PC-3 (cell line): ENCODE measurements around the gene PODXL2. TPM values are rescaled to one million over a fixed set of nuclear protein-coding genes. Genes with fewer than 3 reads are reported as not detected.

Experiments used
- ATAC-seq: fragments of 200-7000 bp; cut with Tn5 transposase; 2 replicates; pipeline ENCODE4 v1.9.1; 2020; ENCODE audit warnings: mild to moderate bottlenecking, moderate library complexity
- BruUV-seq: library from RNA; stranded (reverse); fragments of 400-500 nt; replicated peaks from 2 replicates; lab custom pipeline; 2021; lab: Mats Ljungman, UMichigan
- CTCF ChIA-PET: fragments of 300-600 bp; sonication (Branson Sonifier 250); formaldehyde crosslinking; loops from one replicate; lab custom pipeline; 2022; ENCODE audit warnings: antibody characterized with exemption; lab: Charles Lee
- POLR2A ChIA-PET: fragments of 300-600 bp; sonication (Branson Sonifier 250); formaldehyde crosslinking; loops from one replicate; lab custom pipeline; 2022; ENCODE audit warnings: antibody characterized with exemption; ENCODE audit not compliant: unreplicated experiment; lab: Charles Lee
- DNase-seq: peaks from one replicate; pipeline ENCODE4 v3.0.0-alpha.2; 2015
- H2AFZ ChIP-seq: fragments of 300-600 bp; sonication (generic); 2 replicates; pipeline ENCODE4 v1.6.0; 2016; ENCODE audit warnings: antibody characterized with exemption, low read length
- H3F3A ChIP-seq: fragments of 300-600 bp; sonication (generic); one replicate; pipeline ENCODE4 v1.6.0; 2017; ENCODE audit warnings: antibody characterized with exemption, low read length, control low read depth, mild to moderate bottlenecking; ENCODE audit not compliant: unreplicated experiment
- H3K27ac ChIP-seq: fragments of 300-600 bp; sonication (generic); 2 replicates; pipeline ENCODE4 v1.5.1; 2016; ENCODE audit warnings: mild to moderate bottlenecking, low read length
- H3K27me3 ChIP-seq: fragments of 300-600 bp; sonication (generic); 2 replicates; pipeline ENCODE4 v1.6.1; 2016; ENCODE audit warnings: low read length, mixed read lengths
- H3K36me3 ChIP-seq: fragments of 300-600 bp; sonication (generic); 2 replicates; pipeline ENCODE4 v1.6.1; 2016; ENCODE audit warnings: low read depth, mixed run types, low read length, mixed read lengths
- H3K4me1 ChIP-seq: fragments of 300-600 bp; sonication (generic); 2 replicates; pipeline ENCODE4 v1.5.1; 2016; ENCODE audit warnings: low read length; ENCODE audit not compliant: insufficient read depth
- H3K4me2 ChIP-seq: fragments of 300-600 bp; sonication (generic); 2 replicates; pipeline ENCODE4 v1.6.0; 2016; ENCODE audit warnings: low read length
- H3K4me3 ChIP-seq: fragments of 300-600 bp; sonication (generic); 2 replicates; pipeline ENCODE4 v1.5.1; 2016; ENCODE audit warnings: mild to moderate bottlenecking, low read length, mixed read lengths
- H3K79me2 ChIP-seq: fragments of 300-600 bp; sonication (generic); 2 replicates; pipeline ENCODE4 v1.6.1; 2017; ENCODE audit warnings: low read length, mixed read lengths
- H3K9ac ChIP-seq: fragments of 300-600 bp; sonication (generic); 2 replicates; pipeline ENCODE4 v1.6.0; 2016; ENCODE audit warnings: mild to moderate bottlenecking, low read length
- H3K9me2 ChIP-seq: fragments of 300-600 bp; sonication (generic); replicated peaks from 2 replicates; pipeline ENCODE4 v1.6.1; 2016; ENCODE audit warnings: mixed run types, low read length, mixed read lengths
- H3K9me3 ChIP-seq: fragments of 300-600 bp; sonication (generic); 2 replicates; pipeline ENCODE4 v1.6.1; 2016; ENCODE audit warnings: low read length, mixed read lengths
- H4K20me1 ChIP-seq: fragments of 300-600 bp; sonication (generic); 2 replicates; pipeline ENCODE4 v1.6.1; 2016; ENCODE audit warnings: low read length, mixed read lengths
- CTCF ChIP-seq: fragments of 300-600 bp; sonication (generic); conservative IDR thresholded peaks from 2 replicates; pipeline ENCODE4 v1.5.1; 2017; ENCODE audit warnings: antibody characterized with exemption, low read depth, mild to moderate bottlenecking, low read length
- EZH2 ChIP-seq: fragments of 300-600 bp; sonication (generic); IDR thresholded peaks from one replicate; pipeline ENCODE4 v1.6.1; 2017; ENCODE audit warnings: antibody characterized with exemption, mild to moderate bottlenecking, low read length; ENCODE audit not compliant: unreplicated experiment
- EZH2phosphoT487 ChIP-seq: fragments of 300-600 bp; sonication (generic); IDR thresholded peaks from 2 replicates; pipeline ENCODE4 v1.6.1; 2018; ENCODE audit warnings: mild to moderate bottlenecking, antibody characterized with exemption, low read length, borderline replicate concordance
- intact Hi-C: fragments of 100-400 bp; cut with micrococcal nuclease; formaldehyde crosslinking; loops from 2 replicates; pipeline ENCODE4 v1.9.0; 2023
- total RNA-seq: library from RNA; depleted of rRNA; stranded (reverse); fragments of >200 nt; gene quantifications from 2 replicates; pipeline ENCODE4 v1.2.3, GENCODE V29; 2014

PODXL2 gene
- total RNA-seq, 1 experiment from 2014 or later: 32.4 TPM

GRCh38 chr3:127706312-127706711, 77.3 kb downstream of the PODXL2 start:
- Histone ChIP-seq H3K9me2 (no peaks in the 10 kb centered on the region), H3K4me2 (no peak overlapping the region), H3K9ac (no peak overlapping the region), H3K4me3 (no peak overlapping the region), H3K4me1 (peaks cover 17% of the 10 kb centered on the region), H3K27me3 (no peaks in the 10 kb centered on the region), H4K20me1 (no peaks in the 10 kb centered on the region), H3K79me2 (no peaks in the 10 kb centered on the region), H3K36me3 (no peaks in the 10 kb centered on the region), H3F3A (no peaks in the 10 kb centered on the region), H2AFZ (no peak overlapping the region), H3K27ac (no peak overlapping the region), H3K9me3 (no peaks in the 10 kb centered on the region)
- BruUV-seq: no TSS peak
- ChIA-PET POLR2A (no interaction called here), CTCF (no interaction called here)
- ATAC-seq (no peak), DNase-seq (no peak)
- intact Hi-C loops: no loop called here
- TF ChIP-seq CTCF (no peak), EZH2phosphoT487 (no peak), EZH2 (no peak)

GRCh38 chr3:127706785-127707351, 77.9 kb downstream of the PODXL2 start:
- Histone ChIP-seq H2AFZ (no peak overlapping the region), H3K9ac (no peak overlapping the region), H3K36me3 (no peaks in the 10 kb centered on the region), H3K27ac (no peak overlapping the region), H3K4me2 (no peak overlapping the region), H3K9me2 (no peaks in the 10 kb centered on the region), H3K4me1 (peaks cover 19% of the 10 kb centered on the region), H3K9me3 (no peaks in the 10 kb centered on the region), H3K4me3 (no peak overlapping the region), H3K79me2 (no peaks in the 10 kb centered on the region), H3K27me3 (no peaks in the 10 kb centered on the region), H3F3A (no peaks in the 10 kb centered on the region), H4K20me1 (no peaks in the 10 kb centered on the region)
- CTCF ChIA-PET: no interaction called here
- ATAC-seq (no peak), DNase-seq (no peak)
- intact Hi-C loops: no loop called here
- no TSS peak for BruUV-seq
- POLR2A ChIA-PET: no interaction called here
- TF ChIP-seq EZH2phosphoT487 (no peak), CTCF (no peak), EZH2 (no peak)

- no TSS peak for BruUV-seq
- intact Hi-C loops: no loop called here
- Histone ChIP-seq H3K4me2 (no peak overlapping the region), H3K27me3 (no peaks in the 10 kb centered on the region), H3K4me3 (no peak overlapping the region), H3K79me2 (no peaks in the 10 kb centered on the region), H3K9me2 (no peaks in the 10 kb centered on the region), H3K36me3 (no peaks in the 10 kb centered on the region), H4K20me1 (no peaks in the 10 kb centered on the region), H3K9ac (no peak overlapping the region), H3F3A (no peaks in the 10 kb centered on the region), H3K27ac (no peak overlapping the region), H3K4me1 (peaks cover 19% of the 10 kb centered on the region), H2AFZ (no peak overlapping the region), H3K9me3 (no peaks in the 10 kb centered on the region)
- ATAC-seq: no peak
- ChIA-PET POLR2A (no interaction called here), CTCF (no interaction called here)
- no peak for DNase-seq
- TF ChIP-seq CTCF (no peak), EZH2 (no peak), EZH2phosphoT487 (no peak)
Measured at GRCh38 chr3:127707851-127708411, 78.9 kb downstream of the PODXL2 start.
